Stimulated activated CD8-positive, alpha-beta memory T cell treated with anti-CD3 and anti-CD28 coated beads, Interleukin-2, amount 100 ng/mL, for 48 hours (primary cell): Measurements from ENCODE around the gene SERPINA10.
"Not testable (repeated sequence)": the region's sequence is repeated elsewhere in the genome, so short reads cannot be mapped to it uniquely, and the experiment has no call there.

Experiments
- DNase-seq, 2 donors: peaks; one replicate each; pipeline ENCODE4 v3.0.0-alpha.2; 2020; ENCODE audit warnings: low read depth in 2 of 2

SERPINA10 gene

DNA sequence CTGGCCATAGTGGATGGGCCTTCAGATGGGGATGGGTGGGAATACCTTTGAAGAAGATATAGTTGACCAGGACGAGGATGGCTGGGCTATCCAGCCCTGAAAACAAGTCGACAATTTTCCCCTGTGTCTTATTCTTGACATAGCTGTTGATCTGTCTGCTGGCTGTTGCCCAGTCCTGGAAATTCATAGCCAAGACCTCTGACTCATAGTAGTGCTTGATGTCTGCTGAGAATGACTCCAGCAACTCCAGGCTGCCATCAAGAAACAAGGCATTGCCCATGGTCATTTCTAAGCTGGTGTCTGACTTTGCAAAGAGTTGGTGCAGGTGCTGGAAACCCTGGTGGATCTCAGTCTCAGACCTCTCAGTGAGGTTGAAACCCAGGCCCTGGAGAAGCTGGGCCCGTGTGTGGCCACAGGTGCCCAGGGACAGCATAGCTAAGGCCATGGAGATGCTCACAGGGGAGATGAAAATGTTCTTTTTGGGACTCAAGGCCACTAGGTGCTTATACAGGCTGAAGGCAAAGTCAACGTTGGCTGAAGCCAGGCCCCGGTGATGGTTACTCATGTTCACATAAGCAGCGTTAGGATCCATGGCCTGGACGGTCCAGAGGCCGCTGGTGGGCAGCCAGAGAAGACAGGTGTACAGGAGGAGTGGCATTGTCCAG lies 21.1 kb upstream of the SERPINA10 start:
- DNase-seq = no peak

DNA sequence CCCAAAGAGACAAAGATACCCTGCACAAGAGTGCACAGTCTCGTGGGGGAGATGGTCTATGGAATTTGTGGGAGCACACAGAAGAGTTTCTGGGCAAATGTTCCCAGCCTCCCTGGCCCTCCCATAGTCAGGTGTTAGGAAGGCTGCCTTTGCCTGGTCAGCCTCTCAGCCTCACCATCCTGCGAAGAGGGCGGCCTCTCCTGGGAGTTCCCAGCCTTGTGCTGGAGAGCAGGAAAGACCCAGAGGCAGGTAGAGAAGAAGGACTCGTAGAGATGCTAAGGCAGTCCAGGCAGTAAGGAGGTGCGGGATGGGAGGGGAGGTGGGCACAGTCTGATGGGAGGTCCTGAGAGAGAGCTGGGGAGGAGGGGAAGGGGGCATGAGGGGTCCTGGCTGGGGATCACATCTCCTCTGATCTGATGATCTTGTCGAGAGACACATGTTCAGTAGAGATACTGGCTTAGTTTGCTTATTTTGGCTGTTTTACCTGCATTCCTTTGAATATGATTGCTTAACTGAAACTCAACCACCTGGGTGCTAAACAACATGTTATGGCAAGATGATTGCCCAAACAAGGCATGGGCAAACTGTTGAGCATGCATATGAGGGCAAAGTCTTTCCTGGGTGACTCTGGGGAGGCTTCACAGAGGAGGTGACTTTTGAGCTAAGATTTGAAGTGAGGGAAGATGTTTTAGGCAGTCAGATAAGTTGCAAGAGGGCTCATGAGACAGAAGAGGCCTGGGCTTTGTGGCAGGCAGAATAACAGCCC lies 19.6 kb upstream of the SERPINA10 start:
- no peak for DNase-seq

DNA sequence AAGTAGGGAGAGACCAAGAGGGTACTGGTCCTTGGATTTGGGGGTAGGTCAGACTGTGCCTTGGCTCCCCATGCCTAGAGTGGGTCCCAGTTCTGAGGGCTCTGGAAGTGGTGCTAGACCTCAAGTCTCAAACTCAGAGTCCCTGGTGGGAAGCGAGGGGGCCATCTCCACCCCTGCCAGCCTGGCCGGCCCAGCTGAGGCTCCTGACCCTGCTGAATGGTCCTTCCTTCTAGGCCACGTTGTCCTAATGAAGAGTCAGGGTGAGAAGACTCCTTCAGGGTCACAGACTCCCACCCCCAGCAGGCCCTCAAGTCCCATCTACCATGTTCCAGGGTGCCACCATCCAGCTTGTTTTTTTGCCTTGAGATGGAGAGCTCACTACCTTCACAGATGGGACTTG lies 17.2 kb upstream of the SERPINA10 start:
- no peak for DNase-seq

DNA sequence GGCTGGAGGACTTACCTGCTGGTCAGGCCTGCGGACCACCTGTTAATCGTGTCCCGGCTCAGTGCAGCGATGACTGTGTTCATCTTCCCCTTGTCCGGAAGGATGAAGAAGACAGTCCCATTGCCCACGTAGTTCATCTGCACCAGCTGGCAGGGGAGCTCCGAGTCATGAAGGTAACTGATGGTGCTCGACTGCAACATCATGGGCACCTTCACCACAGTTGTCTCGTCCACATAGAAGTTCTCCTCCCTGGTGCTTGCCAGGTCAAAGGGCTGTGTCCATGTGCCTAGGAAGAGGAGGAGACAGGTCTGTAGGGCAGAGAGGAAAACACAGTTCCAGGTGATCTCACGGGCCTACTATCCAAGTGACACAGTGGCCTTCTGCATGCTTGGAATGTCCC lies 16.7 kb upstream of the SERPINA10 start:
- DNase-seq = no peak

DNA sequence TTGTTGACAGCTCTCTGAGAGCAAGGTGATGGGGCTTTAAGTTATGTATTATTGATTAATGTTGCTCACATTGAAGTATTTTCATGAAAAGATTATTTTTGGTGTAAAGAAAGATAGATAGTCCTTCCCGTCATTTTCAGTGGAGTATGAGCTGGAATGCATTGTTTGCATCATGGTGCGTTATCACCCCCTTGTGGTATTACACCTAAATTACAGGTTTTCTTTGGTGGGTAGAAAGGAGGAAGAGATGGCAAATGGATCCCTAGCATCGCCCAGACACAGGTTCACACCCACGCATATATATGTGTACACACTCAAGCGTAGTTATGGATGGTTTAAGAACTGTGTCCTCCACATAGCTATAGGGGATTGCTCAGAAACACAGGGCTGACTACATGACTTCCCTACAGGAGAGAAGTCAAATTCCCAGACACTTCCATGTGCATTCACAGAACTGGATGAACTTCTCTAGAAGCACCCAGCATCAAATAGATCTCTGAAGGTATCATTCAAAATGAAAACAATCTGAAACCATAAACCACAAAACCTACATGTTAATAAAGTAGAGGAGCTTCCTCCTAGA lies 14.4 kb upstream of the SERPINA10 start:
- DNase-seq = no peak

DNA sequence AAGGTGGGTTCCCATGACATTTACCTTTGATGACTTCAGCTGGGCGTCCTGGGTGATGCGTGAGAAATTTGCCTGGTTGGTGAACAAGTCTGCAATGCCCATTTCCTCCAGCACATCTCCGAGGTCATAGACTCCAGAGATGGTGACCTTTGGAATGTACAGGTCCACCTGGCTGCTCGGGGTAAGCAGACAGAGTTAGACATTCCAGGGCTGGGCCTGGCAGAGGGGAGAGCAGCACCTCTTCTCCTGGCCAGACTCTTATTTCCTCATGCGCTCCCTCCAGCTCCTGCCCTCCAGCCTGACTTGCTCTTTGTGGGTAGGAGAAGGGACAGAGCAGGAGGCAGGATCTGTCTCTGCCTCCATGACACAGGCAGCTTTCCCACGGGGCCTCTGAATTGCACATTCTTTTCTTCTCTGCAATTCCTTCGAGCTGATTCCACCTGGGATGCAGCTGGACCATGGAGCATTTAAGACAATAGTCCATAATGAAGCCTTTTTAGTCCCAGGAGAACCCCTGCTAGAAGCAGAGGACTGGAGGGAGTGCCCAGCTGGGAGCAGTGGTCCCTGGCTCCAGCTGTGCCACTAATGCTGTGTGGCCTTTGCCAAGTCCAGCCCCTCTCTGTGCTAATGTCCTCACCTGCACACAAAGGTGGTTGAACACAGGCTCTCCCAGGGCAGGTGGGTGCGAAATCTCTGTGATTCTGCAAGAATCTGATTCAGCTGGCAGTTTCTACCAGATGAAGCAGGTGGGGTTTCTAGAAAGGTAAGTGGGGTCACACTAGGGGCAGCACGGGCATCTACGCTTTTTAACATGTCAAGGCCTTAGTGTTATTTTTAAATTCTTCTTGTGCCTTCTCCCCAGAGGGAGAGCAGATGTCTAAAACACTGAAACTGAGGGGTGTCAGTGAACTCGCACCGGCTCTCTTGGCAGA lies 13.2 kb upstream of the SERPINA10 start:
- no peak for DNase-seq

DNA sequence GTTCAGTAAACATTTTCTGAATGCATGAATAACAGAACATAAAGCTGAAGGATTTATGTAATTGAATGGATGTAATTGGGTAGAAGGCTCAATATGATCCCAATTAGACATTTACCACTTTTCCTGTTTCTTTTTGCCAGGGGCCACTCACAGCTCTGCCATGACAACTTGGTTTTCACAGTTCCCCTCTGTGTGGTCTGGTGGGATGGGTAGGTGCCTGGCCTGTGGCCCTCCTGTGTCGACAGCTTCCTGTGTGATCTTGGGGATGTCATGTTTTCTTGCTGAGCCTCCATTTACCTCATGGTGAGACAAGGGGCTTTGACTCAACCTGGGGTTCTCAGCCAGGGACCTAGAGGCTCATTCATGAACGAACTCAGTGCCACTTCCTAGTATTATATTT lies 12.6 kb upstream of the SERPINA10 start:
- no peak for DNase-seq

DNA sequence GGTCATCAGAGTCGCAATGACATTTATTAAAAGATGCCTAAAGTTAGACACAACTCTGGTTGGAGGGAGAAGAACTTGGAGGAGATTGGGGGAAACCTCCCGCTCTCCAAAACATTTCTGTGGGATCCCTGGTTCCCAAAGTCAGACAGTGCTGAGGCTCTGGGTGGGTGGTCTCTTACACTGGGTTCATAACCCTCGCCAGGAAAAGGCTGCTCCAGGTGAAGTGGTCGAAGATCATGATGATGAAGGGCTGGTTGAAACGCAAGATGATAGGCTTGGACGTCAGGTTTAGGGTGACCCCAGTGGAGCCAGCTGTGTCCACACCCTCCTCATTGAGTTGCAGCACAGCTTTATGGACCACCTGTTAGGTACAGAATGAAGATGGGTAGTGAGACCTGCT lies 11.2 kb upstream of the SERPINA10 start:
- no peak for DNase-seq

DNA sequence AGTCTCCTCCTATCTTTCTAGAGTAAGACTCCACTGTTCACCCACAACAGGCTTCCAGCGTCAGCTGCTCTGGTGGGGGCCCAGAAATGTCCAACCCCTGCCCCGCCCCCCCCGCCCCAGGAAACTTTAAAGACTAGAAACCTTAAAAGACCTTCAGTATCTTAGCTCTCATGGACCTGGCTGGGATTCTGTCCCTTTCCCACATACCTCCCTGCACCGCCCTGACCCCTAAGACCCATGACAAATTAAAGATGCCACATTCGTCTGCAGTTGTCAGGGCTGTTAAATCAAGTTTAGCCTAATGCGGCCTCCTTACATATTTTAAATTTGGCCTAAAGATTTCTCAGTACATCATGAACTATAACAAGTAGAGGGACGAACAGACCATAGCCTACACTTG lies 10.0 kb upstream of the SERPINA10 start:
- DNase-seq = no peak

DNA sequence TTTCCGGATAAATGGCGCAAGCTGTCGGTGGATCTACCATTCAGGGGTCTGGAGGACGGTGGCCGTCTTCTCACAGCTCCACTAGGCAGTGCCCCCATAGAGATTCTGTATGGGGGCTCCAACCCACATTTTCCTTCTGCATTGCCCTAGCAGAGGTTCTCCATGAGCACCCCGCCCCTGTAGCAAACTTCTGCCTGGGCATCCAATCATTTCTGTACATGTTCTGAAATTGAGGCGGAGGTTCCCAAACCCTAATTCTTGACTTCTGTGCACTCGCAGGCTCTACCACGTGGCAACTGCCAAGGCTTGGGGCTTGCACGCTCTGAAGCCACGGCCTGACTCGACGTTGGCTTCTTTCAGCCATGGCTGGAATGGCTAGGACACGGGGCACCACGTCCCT lies 5.1 kb upstream of the SERPINA10 start:
- no peak for DNase-seq

DNA sequence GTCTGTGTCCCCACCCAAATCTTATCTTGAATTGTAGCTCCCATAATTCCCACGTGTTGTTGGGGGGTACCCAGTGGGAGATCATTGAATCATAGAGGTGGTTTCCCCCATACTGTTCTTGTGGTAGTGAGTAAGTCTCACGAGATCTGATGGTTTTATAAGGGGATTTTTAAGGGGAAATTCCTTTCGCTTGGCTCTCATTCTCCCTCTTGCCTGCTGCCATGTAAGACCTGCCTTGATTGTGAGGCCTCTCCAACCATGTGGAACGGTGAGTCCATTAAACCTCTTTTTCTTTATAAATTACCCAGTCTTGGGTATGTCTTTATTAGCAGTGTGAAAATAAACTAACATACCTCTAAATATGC lies 3.1 kb upstream of the SERPINA10 start:
- DNase-seq = not testable (repeated sequence)

DNA sequence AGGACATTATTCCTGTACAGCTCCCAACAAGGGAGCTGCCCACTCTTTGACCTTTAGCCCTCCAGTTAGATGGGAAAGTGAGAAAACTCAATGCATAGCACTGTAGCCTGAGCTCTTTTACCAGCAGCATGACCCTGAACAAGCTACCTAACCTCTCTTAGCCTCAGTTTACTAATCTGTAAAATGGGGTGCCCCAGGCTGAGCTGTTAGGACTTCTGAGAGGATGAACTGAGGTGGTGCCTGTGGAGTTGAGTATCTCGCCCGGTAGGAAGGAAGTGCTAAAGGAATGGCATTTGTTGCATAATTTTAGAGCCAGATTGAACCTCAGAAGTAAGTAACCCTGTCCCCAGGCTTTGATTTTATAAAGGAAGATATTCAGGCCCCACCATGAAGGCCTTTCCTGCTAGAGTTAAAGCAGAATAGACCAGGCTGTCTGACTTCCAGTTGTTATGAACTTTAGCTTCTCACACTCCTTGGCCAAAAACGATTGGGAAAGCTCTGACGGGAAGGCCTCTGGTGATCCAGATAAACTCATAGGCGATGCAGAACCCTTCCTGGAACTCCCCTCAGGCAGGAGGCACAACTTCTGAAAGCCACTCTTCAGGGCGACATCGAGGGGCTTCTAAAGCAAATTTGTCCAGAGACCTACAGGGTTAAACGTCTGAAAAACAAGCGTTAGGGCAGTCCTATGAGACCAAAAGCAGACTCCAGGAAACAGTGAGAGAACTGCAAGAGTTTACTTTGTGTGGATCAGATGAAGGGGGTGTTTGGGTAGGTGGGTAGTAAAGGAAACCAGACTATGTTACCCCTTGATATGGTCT lies 2.5 kb upstream of the SERPINA10 start:
- DNase-seq = no peak

DNA sequence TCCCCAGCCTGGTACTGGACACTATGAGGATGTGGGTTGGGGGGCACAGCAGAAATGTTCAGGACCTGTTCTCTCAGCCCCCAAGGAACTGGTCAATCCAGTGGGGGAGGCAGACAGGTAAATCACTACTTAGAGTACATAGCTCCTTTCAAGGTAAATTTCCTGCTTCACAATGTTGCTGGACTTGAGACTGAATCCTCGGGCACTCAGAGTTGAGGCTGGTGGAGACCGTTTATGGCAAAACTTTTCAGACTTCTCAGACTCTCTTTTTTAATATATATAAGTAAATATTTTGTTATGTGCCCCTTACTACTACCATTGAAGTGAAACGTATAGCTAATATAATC lies 483 bp upstream of the SERPINA10 start:
- no peak for DNase-seq

DNA sequence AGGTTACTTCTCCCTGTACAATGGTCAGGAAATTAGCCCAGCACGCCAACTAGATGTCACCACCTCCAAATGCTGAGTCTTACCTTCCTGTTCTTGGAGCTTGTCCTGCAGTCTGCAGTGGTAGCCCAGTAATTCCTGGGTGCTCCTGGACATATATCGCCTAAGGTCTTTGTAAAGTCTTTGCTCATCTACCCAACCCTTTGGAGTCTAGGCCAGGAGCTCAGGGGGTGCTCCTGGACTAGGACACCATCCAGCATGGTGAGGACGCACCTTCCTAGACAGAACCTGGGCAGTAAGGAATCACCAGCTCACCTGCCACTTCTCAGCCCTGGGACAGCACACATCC lies 569 bp downstream of the SERPINA10 start:
- no peak for DNase-seq

DNA sequence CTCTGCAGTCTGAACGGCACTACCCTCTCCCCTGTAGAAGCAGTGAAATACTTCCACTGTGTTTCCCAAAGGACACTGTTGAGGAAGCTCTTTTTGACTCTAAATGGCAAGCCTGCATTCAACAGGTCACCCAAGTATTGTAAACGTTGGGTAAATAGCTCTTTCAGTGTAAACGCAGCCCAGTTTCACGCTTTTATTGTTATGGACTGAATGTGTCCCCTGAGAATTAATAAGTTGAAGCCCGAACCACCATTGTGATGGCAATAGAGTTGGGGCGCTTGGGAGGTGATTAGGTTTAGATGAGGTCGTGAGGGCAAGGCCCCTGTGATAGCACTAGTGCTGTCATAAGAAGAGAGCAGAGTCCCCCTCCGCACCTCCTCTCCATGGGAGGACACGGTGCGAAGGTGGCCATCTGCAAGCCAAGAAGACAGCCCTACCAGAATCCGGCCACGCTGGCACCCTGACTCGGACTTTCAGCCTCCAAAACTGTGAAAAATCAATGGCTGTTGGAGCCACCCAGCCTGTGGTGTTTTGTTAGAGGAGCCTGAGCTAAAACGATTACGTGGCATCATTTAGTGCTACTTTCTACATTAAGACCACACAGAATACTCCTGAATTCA lies 1.1 kb downstream of the SERPINA10 start:
- no peak for DNase-seq

DNA sequence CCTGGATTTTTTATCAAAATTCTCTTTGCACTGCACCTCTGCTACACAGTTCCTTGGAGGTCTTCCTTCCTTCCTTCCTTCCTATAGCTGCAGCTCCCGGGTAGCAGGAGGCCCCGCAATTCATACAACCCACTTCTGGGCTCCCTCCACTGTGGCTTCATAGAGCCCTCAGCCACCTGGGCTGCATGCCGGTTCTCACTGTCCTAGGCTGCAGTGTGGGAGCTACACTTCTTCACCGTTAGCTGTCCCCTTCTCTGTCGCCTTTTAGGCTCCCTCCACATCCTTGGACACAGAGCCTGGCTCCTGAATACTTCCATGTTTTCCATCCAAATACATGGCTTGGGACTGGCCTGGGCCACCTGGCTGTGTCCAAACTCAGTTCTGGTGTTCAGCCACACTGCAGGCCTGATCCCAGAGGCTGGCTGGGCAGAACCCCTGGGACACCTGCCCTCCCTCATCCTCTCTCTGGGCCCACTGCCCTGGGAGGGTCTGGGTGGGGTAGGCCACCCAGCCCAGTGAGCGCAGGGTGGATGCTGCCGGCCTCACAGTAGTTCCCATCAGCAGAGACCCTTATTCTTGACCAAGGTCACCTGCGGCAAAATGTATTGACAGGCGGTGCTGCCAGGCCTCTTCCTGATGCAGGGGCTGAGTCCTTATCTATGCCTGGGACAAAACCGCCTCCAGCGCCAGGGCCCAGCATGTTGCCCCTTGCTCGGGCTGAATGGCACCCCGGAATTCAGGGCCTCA lies 1.7 kb downstream of the SERPINA10 start:
- DNase-seq = no peak

DNA sequence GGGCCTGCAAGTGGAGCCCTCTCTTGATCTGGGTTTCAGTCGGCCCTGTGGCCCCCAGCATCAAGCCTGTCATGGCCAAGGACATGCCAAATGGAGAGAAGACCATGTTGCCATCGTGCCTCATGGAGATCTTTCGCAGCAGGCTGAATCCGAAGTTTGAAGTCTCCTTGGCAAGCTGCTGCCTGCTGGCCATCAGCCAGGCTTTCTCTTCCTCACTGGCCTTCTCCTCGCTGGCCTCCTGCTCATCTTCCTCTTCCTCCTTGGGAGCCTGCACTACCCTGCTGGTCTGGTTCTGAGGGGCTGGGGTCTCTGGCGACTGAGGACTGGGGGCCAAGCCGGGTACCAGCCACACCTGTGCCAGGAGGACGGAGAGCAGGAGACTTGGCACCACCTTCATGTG lies 2.9 kb downstream of the SERPINA10 start:
- no peak for DNase-seq

DNA sequence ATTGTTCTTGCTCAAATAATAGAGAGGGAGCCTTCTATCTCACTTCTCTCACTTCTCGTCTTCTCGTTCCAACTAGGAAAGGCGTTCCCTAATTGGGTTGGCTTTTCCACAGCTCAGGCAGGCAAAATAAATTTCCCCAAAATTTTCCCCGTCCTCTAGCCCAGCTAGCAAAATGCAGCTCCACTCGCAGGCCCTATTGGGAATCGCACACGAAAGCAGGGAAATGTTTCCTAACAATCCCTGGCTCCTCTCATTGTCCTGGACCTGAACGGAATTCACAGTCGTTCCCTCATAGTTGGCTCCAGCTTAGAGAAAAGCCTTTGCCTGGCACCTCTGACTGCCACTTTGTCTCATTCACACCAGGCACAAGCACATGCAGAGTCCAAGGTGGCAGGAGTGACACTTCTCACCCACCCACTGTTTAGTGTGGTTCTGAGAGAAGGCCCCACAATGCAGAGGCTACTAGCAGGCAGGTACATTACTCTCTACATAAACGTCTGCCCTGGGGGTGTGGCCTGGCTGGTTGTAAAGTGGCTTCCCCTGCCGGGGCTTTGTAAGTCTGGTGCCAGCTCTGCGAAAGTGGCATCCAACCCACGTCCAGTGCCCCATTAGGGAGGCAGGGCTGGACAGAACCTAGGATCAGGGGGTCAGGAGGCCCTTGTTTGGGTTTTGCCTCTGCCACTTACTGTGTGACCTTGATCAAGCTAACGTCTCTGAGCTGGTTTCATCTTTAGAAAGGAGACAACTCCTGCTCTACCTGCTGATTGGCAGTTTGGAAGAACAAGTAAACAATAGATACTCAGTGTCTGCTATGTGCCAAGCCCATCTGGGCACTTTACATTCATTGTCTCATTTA lies 4.2 kb downstream of the SERPINA10 start:
- DNase-seq = no peak

DNA sequence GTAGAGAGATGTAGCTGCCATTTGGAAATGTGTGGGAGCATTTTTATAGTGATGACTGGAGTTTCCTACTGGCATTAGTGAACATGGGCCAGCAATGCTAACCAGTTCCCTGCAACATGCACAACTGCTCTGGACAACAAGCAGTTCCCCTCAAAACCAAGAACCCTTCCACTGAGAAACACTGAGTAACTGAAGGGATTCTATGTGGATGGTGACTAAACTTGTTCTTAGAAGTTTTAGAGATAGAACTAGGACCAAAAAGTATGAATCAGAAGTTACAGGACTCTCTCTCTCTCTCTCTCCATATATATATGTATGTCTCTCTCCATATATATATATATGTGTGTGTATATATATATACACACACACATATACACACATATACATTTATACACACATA lies 7.9 kb downstream of the SERPINA10 start:
- no peak for DNase-seq
